HUDEP-2 (cell line): ENCODE data around the gene TAX1BP3.

Experiments
- DNase-seq, 76 experiments: peaks; one replicate each; lab custom pipeline; 2025; ENCODE audit not compliant: unreplicated experiment in 76 of 76; lab: John Stamatoyannopoulos, UW

Gene TAX1BP3

GRCh38 chr17:3689262-3690093 lies 21.1 kb upstream of the TAX1BP3 start:
- DNase-seq, result no peak

DNA sequence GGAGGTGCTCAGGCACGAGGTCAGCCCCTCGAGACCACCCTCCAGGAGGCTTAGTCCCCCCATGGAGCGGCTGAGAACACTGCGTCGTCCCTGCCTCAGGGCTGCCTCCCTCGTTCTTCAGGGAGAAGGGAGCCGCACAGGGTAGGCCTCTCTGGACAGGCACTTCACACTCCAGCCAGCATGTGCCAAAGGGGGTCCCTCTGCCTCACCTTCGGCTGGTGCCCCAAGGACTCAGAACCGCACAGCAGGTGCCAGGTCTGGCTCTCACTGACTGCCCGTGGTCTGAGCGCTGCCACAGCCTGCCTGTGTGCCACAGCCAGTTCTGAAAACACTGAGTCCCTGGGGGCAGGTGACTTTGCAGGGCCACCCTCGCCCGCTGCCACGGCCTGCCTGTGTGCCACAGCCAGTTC lies 20.5 kb upstream of the TAX1BP3 start:
- no peak for DNase-seq

DNA sequence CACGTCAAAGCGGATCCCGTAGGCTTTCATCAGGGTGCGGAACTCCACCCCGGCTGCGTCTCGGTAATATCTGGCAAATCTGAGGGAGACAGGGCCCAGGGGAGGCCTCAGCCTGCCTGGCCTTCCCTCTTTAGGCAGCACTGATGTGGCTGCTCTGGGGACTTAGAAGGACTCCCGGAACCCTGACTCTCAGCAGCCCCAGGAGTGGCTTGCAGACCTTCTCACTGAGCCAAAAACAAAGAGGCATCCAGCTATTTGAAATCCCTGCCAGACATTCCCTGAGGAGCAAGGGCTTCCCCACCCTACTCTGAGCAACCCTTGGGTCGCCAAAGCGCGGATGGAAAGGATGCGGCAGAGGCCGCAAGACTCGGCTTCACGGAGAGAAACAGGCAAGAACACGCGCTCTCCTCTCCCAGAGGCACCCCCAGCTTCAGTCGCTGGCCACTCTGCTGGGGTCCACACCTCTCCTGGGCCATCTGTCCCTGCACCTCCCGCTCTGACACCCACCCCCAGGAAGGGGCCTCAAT lies 19.7 kb upstream of the TAX1BP3 start:
- DNase-seq, result no peak

DNA sequence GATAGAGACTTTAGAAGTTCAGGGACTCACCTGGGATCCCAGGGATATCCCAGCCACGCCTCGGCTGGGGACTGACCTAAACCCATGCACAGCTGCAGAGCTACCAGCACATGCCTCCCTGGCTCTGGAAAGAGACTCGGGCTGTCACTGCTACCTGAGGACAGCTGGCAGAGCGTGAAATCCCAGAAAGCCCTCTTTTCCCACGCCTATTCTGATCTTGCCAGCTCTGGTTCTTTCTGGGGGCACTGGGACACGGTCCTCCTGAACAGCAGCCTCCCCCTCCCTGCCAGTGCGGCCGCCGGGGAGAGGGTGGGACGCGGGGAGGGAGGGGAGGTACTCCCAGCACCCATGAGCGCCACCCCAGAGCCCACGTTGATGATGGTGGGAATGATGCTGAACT lies 16.8 kb upstream of the TAX1BP3 start:
- no peak for DNase-seq

GRCh38 chr17:3683054-3683511 lies 14.7 kb upstream of the TAX1BP3 start:
- peak in 29 of 76 experiments; percentile 2 to 57 (median 28) for DNase-seq

GRCh38 chr17:3682033-3682432 lies 13.7 kb upstream of the TAX1BP3 start:
- no peak for DNase-seq

- DNase-seq, result no peak
These were observed 13.2 kb upstream of the TAX1BP3 start for GRCh38 chr17:3681565-3681964.

DNA sequence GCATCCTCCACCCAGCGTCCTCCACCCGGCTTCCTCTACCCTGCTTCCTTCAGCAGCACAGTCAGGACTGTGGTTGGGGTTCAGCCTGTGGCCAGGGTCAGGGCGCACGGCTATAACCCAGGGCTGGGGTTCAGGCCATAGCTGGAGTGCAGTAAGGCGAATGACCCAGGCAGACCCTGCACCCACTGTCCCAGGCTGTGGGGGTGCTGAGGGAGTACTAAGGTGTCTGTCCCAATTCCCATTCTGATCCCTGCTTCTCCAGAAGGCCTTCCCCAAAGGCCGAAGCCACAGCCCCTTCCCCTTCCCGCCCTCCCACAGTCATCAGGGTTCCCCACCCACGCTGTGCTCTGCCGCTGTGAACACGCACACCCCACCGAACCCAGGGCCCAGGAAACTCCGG lies 12.7 kb upstream of the TAX1BP3 start:
- no peak for DNase-seq

GRCh38 chr17:3679531-3680126 lies 11.3 kb upstream of the TAX1BP3 start:
- DNase-seq, result peak in 1 of 76 experiments; percentile 3

DNA sequence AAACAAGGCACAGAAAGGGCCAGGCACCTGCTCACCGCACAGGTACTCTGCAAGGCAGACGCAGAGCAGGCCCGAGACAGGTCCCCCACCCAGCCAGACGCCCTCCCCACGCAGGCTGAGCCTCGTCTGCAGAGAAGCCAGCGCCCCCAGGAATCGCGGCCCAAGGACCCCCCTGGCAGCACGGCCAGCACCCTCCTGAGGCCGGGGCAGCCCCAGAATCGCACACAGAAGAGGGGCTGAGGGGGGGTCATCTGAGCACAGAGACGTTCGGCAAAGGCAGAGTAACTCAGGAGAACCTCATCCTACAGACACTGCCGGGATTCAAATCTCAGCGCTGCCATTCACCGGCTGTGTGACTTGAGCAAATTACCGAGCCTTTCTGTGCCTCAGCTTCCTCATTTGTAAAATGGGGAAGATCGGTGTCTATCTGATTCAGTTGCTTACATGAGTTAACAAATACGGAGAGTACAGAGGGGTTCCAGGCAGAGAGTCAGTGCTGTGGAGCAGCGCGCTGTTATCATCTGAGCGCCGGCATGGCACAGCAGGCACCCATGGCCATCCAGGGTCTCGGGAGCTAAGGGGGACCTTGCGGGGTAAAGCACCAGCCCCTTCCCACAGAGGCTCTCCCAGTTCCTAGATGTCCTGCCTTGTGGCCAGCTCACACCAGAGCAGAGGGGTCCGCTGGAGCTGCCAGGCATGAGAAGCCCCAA lies 10.6 kb upstream of the TAX1BP3 start:
- no peak for DNase-seq

- DNase-seq, result no peak
These were observed 9.9 kb upstream of the TAX1BP3 start for GRCh38 chr17:3678095-3678820.

DNA sequence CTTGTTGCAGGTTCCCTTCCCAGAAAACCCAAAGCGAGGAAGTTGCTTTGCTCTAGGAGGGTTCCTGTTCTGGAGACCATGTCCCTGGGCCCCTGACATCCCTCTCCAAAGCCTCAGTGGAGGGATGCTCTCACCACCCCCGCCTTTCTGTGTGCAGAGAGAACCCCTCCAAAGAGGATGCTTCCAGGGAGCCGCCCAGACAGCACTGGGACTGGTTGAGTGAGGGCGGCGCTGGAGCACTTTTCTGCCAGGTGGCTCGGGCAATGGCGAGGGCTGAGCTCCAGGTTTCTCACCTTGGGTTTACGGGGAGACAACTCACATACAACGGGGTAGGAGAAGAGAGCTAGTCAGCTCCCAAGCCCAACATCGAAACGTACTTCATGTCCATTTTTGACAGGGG lies 7.5 kb upstream of the TAX1BP3 start:
- no peak for DNase-seq

DNA sequence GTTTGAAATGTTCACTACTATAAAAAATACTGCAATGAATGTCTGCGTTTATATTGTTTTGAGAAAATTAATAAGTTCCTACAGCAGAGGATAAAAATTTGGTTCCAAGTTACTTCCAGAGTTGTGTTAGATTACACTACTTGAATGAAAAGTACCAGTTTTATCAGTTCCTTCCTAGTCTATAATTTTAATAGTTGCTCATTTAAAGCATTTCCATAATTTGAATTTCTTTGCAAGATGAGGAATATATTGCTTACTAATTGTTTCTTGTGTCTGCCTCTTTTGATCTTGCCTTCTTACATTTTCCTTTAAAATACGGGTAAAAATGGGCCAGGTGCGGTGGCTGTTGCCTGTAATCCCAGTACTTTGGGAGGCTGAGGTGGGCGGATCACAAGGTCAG lies 4.2 kb upstream of the TAX1BP3 start:
- no peak for DNase-seq

GRCh38 chr17:3669548-3669947 lies 1.2 kb upstream of the TAX1BP3 start:
- no peak for DNase-seq

GRCh38 chr17:3669085-3669347 lies 638 bp upstream of the TAX1BP3 start:
- no peak for DNase-seq

- peak in 74 of 76 experiments; percentile 42 to 90 (median 74) for DNase-seq
These were observed 756 bp downstream of the TAX1BP3 start for GRCh38 chr17:3667366-3668278.

DNA sequence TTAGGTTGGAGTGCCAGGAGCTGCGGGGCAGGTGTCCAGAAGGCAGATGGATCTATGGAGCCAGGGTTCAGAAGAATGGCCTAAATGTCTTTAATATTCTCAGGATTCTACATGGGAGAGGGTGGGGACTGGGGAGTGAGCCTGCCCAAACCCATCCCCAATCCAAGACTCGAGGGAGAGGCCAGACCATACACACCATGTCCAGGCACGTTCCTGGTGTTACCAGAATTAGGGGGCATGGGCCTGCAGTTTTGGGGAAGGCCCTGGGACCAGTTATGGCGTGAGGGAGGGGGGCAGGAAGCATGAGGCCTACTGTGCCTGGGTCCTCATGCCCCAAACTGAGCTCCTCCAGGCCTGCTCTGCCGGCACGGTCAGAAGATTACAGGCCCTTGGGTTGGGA lies 1.9 kb downstream of the TAX1BP3 start:
- no peak for DNase-seq

DNA sequence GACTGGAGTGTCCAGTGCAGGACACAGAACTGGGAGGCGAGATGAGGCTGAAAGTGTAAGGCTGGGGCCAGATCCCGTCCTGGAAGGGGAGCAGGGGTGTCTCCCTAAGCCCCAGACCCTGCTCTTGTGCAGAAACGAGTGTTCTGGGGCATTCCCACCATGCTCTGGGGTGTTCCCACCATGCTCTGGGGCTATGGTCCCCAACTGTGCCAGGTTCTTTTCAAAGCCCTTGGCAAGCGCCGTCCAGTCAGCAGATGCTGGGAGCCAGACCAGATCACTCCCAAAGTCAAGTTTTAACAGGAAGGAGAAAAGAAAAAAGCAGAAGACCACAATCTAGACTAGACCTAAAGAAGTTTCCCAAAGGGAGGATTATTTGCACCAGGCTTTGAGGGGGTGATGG lies 2.5 kb downstream of the TAX1BP3 start:
- no peak for DNase-seq

DNA sequence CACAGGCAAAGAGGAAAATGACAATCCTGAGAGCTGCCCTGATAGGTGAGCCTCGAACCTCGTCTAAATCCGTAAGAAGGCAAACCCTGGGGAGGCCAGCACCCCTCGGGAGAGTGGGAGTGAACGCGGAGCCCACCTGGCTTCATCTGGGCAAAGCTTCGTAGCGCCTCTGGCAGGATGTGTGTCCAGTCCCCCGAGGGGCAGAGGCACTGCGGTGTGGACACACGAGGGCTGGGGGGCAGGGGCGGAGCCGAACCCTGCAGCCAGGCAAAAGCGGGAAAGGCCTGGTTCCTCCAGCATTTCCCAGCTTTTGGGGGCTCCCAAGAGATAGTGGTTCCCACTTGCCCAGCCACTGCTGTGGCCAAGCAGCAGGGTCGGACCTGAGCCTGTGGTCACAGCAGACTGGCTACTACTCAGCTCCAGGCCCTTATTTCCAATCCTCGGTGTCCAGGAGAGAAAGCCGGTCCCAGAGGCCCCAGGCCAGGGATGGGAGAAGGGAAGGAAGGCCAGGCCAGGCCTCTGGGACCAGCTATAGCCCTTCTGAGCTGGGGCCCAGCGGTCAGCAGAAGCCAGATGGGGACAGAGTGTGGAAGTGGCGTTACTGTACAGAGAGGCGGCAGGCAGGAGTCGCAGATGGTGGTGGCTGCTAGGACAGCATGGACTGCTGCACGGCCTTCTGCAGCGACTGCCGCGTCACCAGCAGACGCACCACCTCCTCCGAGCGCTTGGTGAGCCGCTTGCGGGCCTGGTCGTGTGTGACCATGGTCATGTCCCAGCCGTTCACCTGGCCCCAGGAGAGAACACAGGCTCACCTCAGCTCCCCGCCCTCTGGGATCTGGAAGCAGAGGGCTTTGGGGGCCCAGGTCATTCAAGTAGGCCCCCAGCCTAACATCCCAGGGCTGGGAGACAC lies 5.0 kb downstream of the TAX1BP3 start:
- DNase-seq, result no peak
